ENCODE measurements around the gene MCRIP2. TPM values are rescaled to one million over a fixed set of nuclear protein-coding genes. Genes with fewer than 3 reads are reported as not detected.

Gene MCRIP2
- total and polyA plus RNA-seq, 9 of the 15 experiments (the other 6 are each of a cell fraction or from before 2014, with no cell fraction given) = 0.80 to 120 (median 35.2) TPM

DNA sequence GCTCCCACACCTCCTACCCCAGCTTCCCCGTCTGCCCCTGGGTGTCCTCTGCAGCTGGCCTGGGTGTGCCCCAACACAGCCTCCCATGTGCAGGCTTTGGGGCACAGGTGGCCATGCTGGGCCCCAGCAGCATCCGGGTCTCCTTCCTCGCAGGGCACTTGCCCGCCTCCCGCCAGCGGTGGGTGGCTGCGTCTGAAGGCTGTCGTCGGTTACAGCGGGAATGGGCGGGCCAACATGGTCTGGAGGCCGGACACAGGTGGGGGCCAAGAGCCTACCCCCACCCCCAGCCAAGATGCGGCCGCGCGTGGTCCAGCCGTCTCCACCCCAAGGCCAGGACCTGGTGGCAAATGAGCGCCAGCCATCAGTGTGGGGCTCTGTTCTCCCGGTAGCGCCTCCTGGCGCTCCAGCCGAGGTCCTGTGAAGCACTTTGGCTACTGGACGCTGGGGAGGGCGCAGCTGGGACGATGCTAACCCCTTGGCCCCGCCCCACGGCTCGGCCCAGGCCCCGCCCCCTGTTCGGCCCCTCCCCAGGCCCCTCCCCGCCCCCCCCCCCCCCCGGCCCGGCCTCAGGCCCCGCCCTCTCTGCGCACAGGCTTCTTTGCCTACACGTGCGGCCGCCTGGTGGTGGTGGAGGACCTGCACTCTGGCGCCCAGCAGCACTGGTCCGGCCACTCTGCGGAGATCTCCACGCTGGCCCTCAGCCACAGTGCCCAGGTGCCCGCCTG, 19.0 kb downstream of the MCRIP2 start (continued):
- TF ChIP-seq BCLAF1 (IDR thresholded peaks at IDR 0.05; ENCODE audit: borderline replicate concordance in 1 of 2, control insufficient read depth in 1 of 2, low read depth in 2 of 2, low read length in 1 of 2) = 0 out of 4 replicates have a peak, but pooled peaks of 1 of the 2 experiments have one; percentile 19
- peak; percentile 44; the same call in 1 of the 2 replicates for TF ChIP-seq MYC (IDR thresholded peaks at IDR 0.05; ENCODE audit: low read depth, low read length)
- no peak for TF ChIP-seq MYC (CRISPR knock-in tag; IDR thresholded peaks at IDR 0.05; ENCODE audit: borderline replicate concordance, low read depth)
- no peak for TF ChIP-seq ZFP30 (CRISPR knock-in tag; IDR thresholded peaks at IDR 0.05; ENCODE audit: borderline replicate concordance)
- no peak for TF ChIP-seq RNF2 (IDR thresholded peaks at IDR 0.05)
- TF ChIP-seq RBM25 (IDR thresholded peaks at IDR 0.05; ENCODE audit: low read depth, low read length, severe bottlenecking) = no peak
- TF ChIP-seq PHF21A (IDR thresholded peaks at IDR 0.05; ENCODE audit: borderline replicate concordance, low read depth) = no peak
- no peak for TF ChIP-seq XRCC3 (IDR thresholded peaks at IDR 0.05)
- no peak for TF ChIP-seq CGGBP1 (CRISPR knock-in tag; IDR thresholded peaks at IDR 0.05)
- peak; percentile 21; the same call in 1 of the 2 replicates for TF ChIP-seq ZNF263 (CRISPR knock-in tag; IDR thresholded peaks at IDR 0.05; ENCODE audit: borderline replicate concordance)
- no peak for TF ChIP-seq U2AF1 (optimal IDR thresholded peaks at IDR 0.05; ENCODE audit: low read depth, low read length)
- no peak for TF ChIP-seq ZFPM2 (CRISPR knock-in tag; IDR thresholded peaks at IDR 0.05)
- no peak for TF ChIP-seq GTF2B (IDR thresholded peaks at IDR 0.05; ENCODE audit: extremely low read depth, insufficient read length)
- peak; percentile 99 for TF ChIP-seq VEZF1 (CRISPR knock-in tag; IDR thresholded peaks at IDR 0.05)
- no peak for TF ChIP-seq ZNF280B (CRISPR knock-in tag; IDR thresholded peaks at IDR 0.05)
- TF ChIP-seq SOX6 (IDR thresholded peaks at IDR 0.05) = no peak
- no peak for TF ChIP-seq MTA1 (IDR thresholded peaks at IDR 0.05; ENCODE audit: borderline replicate concordance)
- no peak for TF ChIP-seq ELF2 (CRISPR knock-in tag; IDR thresholded peaks at IDR 0.05)
- no peak for TF ChIP-seq GABPA (tag; conservative IDR thresholded peaks at IDR 0.05; ENCODE audit: low read depth)
- TF ChIP-seq OTX1 (CRISPR knock-in tag; IDR thresholded peaks at IDR 0.05) = no peak
